ENCODE measurements around the gene REEP1. TPM values are rescaled to one million over a fixed set of nuclear protein-coding genes. Genes with fewer than 3 reads are reported as not detected.
"Not testable (repeated sequence)": the region's sequence is repeated elsewhere in the genome, so short reads cannot be mapped to it uniquely, and the experiment has no call there.

Gene REEP1
- total and polyA plus RNA-seq, 2 donors (not counting 1 experiment from before 2014, with no cell fraction given) = not detected

GRCh38 chr2:86230961-86231360 is 106.5 kb downstream of the REEP1 start:
- Mint-ChIP-seq H3K4me3 (no peak overlapping the region), H3K4me1 (peaks cover 23% of the 10 kb centered on the region), H3K27ac (no peak overlapping the region), H3K9me3 (ENCODE audit: insufficient read depth) (no peaks in the 10 kb centered on the region), H3K27me3 (no peaks in the 10 kb centered on the region)
- intact Hi-C loops (cut with micrococcal nuclease) = no loop called here
- Histone ChIP-seq H3K4me3 (ENCODE audit: control extremely low read depth in 1 of 5, extremely low read depth in 1 of 5, insufficient read depth in 1 of 5, low read depth in 2 of 5, low read length in 4 of 5) (no peak overlapping the region), H3K9ac (ENCODE audit: low read length) (no peak overlapping the region), H3K36me3 (replicated peaks in 1 of 2; ENCODE audit: control extremely low read depth in 1 of 2, control insufficient read depth in 1 of 2, extremely low read depth in 1 of 2, insufficient read depth in 2 of 2, low read length in 1 of 2) (no peaks in the 10 kb centered on the region), H2AFZ (ENCODE audit: insufficient read depth, low read depth, low read length, poor library complexity, severe bottlenecking) (no peak overlapping the region), H4K20me1 (ENCODE audit: control insufficient read depth, insufficient read depth, low read length, poor library complexity, severe bottlenecking) (no peaks in the 10 kb centered on the region), H3K4me2 (replicated peaks; ENCODE audit: low read depth, low read length, poor library complexity, severe bottlenecking) (no peak overlapping the region), H3K27me3 (replicated peaks in 1 of 4; ENCODE audit: control extremely low read depth in 1 of 4, control insufficient read depth in 3 of 4, insufficient read depth in 4 of 4, low read length in 3 of 4) (no peaks in the 10 kb centered on the region), H3K9me3 (ENCODE audit: control extremely low read depth in 1 of 3, control insufficient read depth in 2 of 3, insufficient read depth in 1 of 3, low read length in 2 of 3) (no peaks in the 10 kb centered on the region), H3K79me2 (ENCODE audit: control insufficient read depth, insufficient read depth, low read length) (no peaks in the 10 kb centered on the region), H3K27ac (ENCODE audit: low read length in 2 of 2) (no peak overlapping the region), H3K4me1 (ENCODE audit: control insufficient read depth in 2 of 2, insufficient read depth in 2 of 2, low read length in 2 of 2) (peaks cover 36 to 38% of the 10 kb centered on the region in 2 donors)
- ChIA-PET POLR2A (no interaction called here), CTCF (interaction anchor here (2.6 kb wide), 1 partner anchor 10 kb away, joined by 14 read pairs; no protein-coding TSS in a partner anchor)
- WGBS (ENCODE audit: insufficient coverage) = 81% methylated on average over 4 of the region's 5 CpGs
- no peak for TF ChIP-seq EZH2 (IDR thresholded peaks at IDR 0.05; ENCODE audit: borderline replicate concordance, insufficient read depth, low read depth, low read length, poor library complexity, severe bottlenecking)
- no peak for TF ChIP-seq CTCF (IDR thresholded peaks at IDR 0.05)
- DNase-seq (no peak), ATAC-seq (ENCODE audit: low read depth) (no peak)

GRCh38 chr2:86229221-86229620 is 108.2 kb downstream of the REEP1 start:
- ATAC-seq (ENCODE audit: low read depth) (peak; percentile 68), DNase-seq (peak; percentile 67)
- peak overlapping the region; percentile 43 for H3K4me2 ChIP-seq (replicated peaks; ENCODE audit: low read depth, low read length, poor library complexity, severe bottlenecking)
- H3K4me3 ChIP-seq (ENCODE audit: control extremely low read depth in 1 of 5, extremely low read depth in 1 of 5, insufficient read depth in 1 of 5, low read depth in 2 of 5, low read length in 4 of 5) = no peak overlapping the region
- H3K4me1 ChIP-seq (ENCODE audit: control insufficient read depth in 2 of 2, insufficient read depth in 2 of 2, low read length in 2 of 2) = peaks cover 50 to 53% of the 10 kb centered on the region in 2 donors
- Mint-ChIP-seq H3K27ac (peak overlapping the region; percentile 80), H3K4me1 (peaks cover 40% of the 10 kb centered on the region), H3K27me3 (no peaks in the 10 kb centered on the region), H3K9me3 (ENCODE audit: insufficient read depth) (no peaks in the 10 kb centered on the region), H3K4me3 (peak overlapping the region; percentile 17)
- H3K9me3 ChIP-seq (ENCODE audit: control extremely low read depth in 1 of 3, control insufficient read depth in 2 of 3, insufficient read depth in 1 of 3, low read length in 2 of 3) = no peaks in the 10 kb centered on the region
- CTCF ChIA-PET = interaction anchor here (2.6 kb wide), 1 partner anchor 8 kb away, joined by 14 read pairs; no protein-coding TSS in a partner anchor
- intact Hi-C loops (cut with micrococcal nuclease) = no loop called here
- 7% methylated on average over 2 of the region's 4 CpGs for WGBS (ENCODE audit: insufficient coverage)
- H3K9ac ChIP-seq (ENCODE audit: low read length) = no peak overlapping the region
- POLR2A ChIA-PET = interaction anchor here (0.7 kb wide), 1 partner anchor 143 kb away, joined by 8 read pairs; no protein-coding TSS in a partner anchor
- no peaks in the 10 kb centered on the region for H4K20me1 ChIP-seq (ENCODE audit: control insufficient read depth, insufficient read depth, low read length, poor library complexity, severe bottlenecking)
- H3K27me3 ChIP-seq (replicated peaks in 1 of 4; ENCODE audit: control extremely low read depth in 1 of 4, control insufficient read depth in 3 of 4, insufficient read depth in 4 of 4, low read length in 3 of 4) = no peaks in the 10 kb centered on the region
- TF ChIP-seq EZH2 (IDR thresholded peaks at IDR 0.05; ENCODE audit: borderline replicate concordance, insufficient read depth, low read depth, low read length, poor library complexity, severe bottlenecking) (no peak), CTCF (IDR thresholded peaks at IDR 0.05) (no peak)
- no peaks in the 10 kb centered on the region for H3K36me3 ChIP-seq (replicated peaks in 1 of 2; ENCODE audit: control extremely low read depth in 1 of 2, control insufficient read depth in 1 of 2, extremely low read depth in 1 of 2, insufficient read depth in 2 of 2, low read length in 1 of 2)
- no peaks in the 10 kb centered on the region for H3K79me2 ChIP-seq (ENCODE audit: control insufficient read depth, insufficient read depth, low read length)
- peak overlapping the region; percentile 43 for H2AFZ ChIP-seq (ENCODE audit: insufficient read depth, low read depth, low read length, poor library complexity, severe bottlenecking)
- peak overlapping the region; percentile 8 to 64 for H3K27ac ChIP-seq (ENCODE audit: low read length in 2 of 2)

GRCh38 chr2:86228574-86228973 is 108.9 kb downstream of the REEP1 start:
- intact Hi-C loops (cut with micrococcal nuclease); H4K20me1 ChIP-seq (ENCODE audit: control insufficient read depth, insufficient read depth, low read length, poor library complexity, severe bottlenecking); H3K9me3 Mint-ChIP-seq (ENCODE audit: insufficient read depth); ATAC-seq (ENCODE audit: low read depth); H3K4me3 Mint-ChIP-seq; H3K79me2 ChIP-seq (ENCODE audit: control insufficient read depth, insufficient read depth, low read length); H3K9me3 ChIP-seq (ENCODE audit: control extremely low read depth in 1 of 3, control insufficient read depth in 2 of 3, insufficient read depth in 1 of 3, low read length in 2 of 3); H3K36me3 ChIP-seq (replicated peaks in 1 of 2; ENCODE audit: control extremely low read depth in 1 of 2, control insufficient read depth in 1 of 2, extremely low read depth in 1 of 2, insufficient read depth in 2 of 2, low read length in 1 of 2); H3K4me3 ChIP-seq (ENCODE audit: control extremely low read depth in 1 of 5, extremely low read depth in 1 of 5, insufficient read depth in 1 of 5, low read depth in 2 of 5, low read length in 4 of 5); H3K9ac ChIP-seq (ENCODE audit: low read length); H3K27me3 ChIP-seq (replicated peaks in 1 of 4; ENCODE audit: control extremely low read depth in 1 of 4, control insufficient read depth in 3 of 4, insufficient read depth in 4 of 4, low read length in 3 of 4); DNase-seq; H3K27me3 Mint-ChIP-seq: not testable (repeated sequence)
- Histone ChIP-seq H3K4me2 (replicated peaks; ENCODE audit: low read depth, low read length, poor library complexity, severe bottlenecking) (peak overlapping the region; percentile 43), H3K27ac (ENCODE audit: low read length in 2 of 2) (peak overlapping the region in 1 of 2 donors; percentile 64), H3K4me1 (ENCODE audit: control insufficient read depth in 2 of 2, insufficient read depth in 2 of 2, low read length in 2 of 2) (peaks cover 50 to 53% of the 10 kb centered on the region in 2 donors), H2AFZ (ENCODE audit: insufficient read depth, low read depth, low read length, poor library complexity, severe bottlenecking) (peak overlapping the region; percentile 43)
- ChIA-PET CTCF (interaction anchor here (2.6 kb wide), 1 partner anchor 7 kb away, joined by 14 read pairs; no protein-coding TSS in a partner anchor), POLR2A (interaction anchor here (0.7 kb wide), 1 partner anchor 57 kb away, joined by 4 read pairs; no protein-coding TSS in a partner anchor)
- Mint-ChIP-seq H3K27ac (peak overlapping the region; percentile 32), H3K4me1 (peaks cover 46% of the 10 kb centered on the region)
- 98% methylated on average over 4 of the region's 8 CpGs for WGBS (ENCODE audit: insufficient coverage)

Measured in B cell (primary cell).